ENCODE measurements around the gene POM121L2. TPM values are rescaled to one million over a fixed set of nuclear protein-coding genes. Genes with fewer than 3 reads are reported as not detected.

The POM121L2 gene
- total and polyA plus RNA-seq, 2 of the 13 experiments (the other 11 are each of a cell fraction or from before 2014, with no cell fraction given) = not detected

DNA sequence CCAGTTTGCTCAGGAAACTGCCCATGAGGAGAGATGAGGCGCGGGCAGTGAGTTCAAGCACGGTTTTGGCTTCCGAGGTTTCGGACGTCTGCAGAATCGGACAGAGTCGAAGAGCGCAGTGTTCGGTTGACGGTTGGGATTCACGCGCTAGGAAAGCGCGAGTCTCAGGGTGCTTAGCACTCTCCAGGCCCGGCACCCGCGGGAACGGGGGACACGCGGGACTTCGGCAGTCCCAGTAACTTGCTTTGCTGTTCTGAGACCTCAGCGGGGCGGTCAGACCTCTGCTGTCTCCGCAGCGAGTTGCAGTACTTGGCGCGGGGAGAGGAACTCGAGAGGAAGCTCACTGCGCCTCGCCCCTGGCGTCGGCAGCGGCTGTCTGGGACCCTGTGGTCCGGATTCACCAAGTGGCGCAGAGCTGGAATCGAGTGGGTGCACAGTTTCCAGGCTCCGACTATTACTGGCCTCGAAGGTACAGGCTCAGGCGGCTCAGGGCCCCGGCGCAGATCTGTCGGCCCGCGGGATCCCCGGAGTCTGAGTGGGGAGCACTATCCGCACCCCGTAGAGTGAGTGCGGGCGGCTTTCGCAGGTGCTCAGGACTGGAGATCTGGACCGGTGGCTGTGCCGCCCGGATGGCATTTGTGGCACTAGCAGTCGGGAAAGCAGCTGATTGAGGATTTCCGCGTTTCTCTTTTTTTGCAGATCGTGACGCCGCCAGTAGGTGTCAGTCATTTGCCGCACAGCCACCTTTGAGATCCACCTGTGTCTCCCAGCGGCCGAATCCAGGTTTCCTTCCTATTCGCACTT is at the start of gene POM121L2 (continued):
- TF ChIP-seq, protein P1, sequence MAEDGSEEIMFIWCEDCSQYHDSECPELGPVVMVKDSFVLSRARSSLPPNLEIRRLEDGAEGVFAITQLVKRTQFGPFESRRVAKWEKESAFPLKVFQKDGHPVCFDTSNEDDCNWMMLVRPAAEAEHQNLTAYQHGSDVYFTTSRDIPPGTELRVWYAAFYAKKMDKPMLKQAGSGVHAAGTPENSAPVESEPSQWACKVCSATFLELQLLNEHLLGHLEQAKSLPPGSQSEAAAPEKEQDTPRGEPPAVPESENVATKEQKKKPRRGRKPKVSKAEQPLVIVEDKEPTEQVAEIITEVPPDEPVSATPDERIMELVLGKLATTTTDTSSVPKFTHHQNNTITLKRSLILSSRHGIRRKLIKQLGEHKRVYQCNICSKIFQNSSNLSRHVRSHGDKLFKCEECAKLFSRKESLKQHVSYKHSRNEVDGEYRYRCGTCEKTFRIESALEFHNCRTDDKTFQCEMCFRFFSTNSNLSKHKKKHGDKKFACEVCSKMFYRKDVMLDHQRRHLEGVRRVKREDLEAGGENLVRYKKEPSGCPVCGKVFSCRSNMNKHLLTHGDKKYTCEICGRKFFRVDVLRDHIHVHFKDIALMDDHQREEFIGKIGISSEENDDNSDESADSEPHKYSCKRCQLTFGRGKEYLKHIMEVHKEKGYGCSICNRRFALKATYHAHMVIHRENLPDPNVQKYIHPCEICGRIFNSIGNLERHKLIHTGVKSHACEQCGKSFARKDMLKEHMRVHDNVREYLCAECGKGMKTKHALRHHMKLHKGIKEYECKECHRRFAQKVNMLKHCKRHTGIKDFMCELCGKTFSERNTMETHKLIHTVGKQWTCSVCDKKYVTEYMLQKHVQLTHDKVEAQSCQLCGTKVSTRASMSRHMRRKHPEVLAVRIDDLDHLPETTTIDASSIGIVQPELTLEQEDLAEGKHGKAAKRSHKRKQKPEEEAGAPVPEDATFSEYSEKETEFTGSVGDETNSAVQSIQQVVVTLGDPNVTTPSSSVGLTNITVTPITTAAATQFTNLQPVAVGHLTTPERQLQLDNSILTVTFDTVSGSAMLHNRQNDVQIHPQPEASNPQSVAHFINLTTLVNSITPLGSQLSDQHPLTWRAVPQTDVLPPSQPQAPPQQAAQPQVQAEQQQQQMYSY (CRISPR knock-in tag; IDR thresholded peaks at IDR 0.05) = no peak
- TF ChIP-seq KLF16 (CRISPR knock-in tag; IDR thresholded peaks at IDR 0.05) (0 out of 4 replicates have a peak, but pooled peaks of 1 of the 2 experiments have one; percentile 26), ZNF788 (CRISPR knock-in tag; IDR thresholded peaks at IDR 0.05; ENCODE audit: borderline replicate concordance) (peak; percentile 45; the same call in 1 of the 2 replicates), ZNF343 (CRISPR knock-in tag; IDR thresholded peaks at IDR 0.05) (peak; percentile 60; the same call in 1 of the 2 replicates), ZNF354B (CRISPR knock-in tag; IDR thresholded peaks at IDR 0.05) (no peak), NCOR1 (IDR thresholded peaks at IDR 0.05; ENCODE audit: borderline replicate concordance, low read length) (no peak), ZKSCAN8 (CRISPR knock-in tag; IDR thresholded peaks at IDR 0.05; ENCODE audit: borderline replicate concordance) (peak; percentile 52; the same call in 1 of the 2 replicates), KDM5B (CRISPR knock-in tag; IDR thresholded peaks at IDR 0.05; ENCODE audit: borderline replicate concordance) (peak; percentile 44; the same call in 1 of the 2 replicates), ZNF12 (CRISPR knock-in tag; IDR thresholded peaks at IDR 0.05) (no peak), HNF4G (IDR thresholded peaks at IDR 0.05; ENCODE audit: borderline replicate concordance, low read depth, low read length) (no peak), HNF4G (CRISPR knock-in tag; IDR thresholded peaks at IDR 0.05; ENCODE audit: borderline replicate concordance, low read depth) (no peak)
- TF ChIP-seq, protein P2, sequence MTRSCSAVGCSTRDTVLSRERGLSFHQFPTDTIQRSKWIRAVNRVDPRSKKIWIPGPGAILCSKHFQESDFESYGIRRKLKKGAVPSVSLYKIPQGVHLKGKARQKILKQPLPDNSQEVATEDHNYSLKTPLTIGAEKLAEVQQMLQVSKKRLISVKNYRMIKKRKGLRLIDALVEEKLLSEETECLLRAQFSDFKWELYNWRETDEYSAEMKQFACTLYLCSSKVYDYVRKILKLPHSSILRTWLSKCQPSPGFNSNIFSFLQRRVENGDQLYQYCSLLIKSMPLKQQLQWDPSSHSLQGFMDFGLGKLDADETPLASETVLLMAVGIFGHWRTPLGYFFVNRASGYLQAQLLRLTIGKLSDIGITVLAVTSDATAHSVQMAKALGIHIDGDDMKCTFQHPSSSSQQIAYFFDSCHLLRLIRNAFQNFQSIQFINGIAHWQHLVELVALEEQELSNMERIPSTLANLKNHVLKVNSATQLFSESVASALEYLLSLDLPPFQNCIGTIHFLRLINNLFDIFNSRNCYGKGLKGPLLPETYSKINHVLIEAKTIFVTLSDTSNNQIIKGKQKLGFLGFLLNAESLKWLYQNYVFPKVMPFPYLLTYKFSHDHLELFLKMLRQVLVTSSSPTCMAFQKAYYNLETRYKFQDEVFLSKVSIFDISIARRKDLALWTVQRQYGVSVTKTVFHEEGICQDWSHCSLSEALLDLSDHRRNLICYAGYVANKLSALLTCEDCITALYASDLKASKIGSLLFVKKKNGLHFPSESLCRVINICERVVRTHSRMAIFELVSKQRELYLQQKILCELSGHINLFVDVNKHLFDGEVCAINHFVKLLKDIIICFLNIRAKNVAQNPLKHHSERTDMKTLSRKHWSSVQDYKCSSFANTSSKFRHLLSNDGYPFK (CRISPR knock-in tag; IDR thresholded peaks at IDR 0.05; ENCODE audit: borderline replicate concordance) = peak; percentile 30; the same call in 1 of the 2 replicates
- TF ChIP-seq, protein P3, sequence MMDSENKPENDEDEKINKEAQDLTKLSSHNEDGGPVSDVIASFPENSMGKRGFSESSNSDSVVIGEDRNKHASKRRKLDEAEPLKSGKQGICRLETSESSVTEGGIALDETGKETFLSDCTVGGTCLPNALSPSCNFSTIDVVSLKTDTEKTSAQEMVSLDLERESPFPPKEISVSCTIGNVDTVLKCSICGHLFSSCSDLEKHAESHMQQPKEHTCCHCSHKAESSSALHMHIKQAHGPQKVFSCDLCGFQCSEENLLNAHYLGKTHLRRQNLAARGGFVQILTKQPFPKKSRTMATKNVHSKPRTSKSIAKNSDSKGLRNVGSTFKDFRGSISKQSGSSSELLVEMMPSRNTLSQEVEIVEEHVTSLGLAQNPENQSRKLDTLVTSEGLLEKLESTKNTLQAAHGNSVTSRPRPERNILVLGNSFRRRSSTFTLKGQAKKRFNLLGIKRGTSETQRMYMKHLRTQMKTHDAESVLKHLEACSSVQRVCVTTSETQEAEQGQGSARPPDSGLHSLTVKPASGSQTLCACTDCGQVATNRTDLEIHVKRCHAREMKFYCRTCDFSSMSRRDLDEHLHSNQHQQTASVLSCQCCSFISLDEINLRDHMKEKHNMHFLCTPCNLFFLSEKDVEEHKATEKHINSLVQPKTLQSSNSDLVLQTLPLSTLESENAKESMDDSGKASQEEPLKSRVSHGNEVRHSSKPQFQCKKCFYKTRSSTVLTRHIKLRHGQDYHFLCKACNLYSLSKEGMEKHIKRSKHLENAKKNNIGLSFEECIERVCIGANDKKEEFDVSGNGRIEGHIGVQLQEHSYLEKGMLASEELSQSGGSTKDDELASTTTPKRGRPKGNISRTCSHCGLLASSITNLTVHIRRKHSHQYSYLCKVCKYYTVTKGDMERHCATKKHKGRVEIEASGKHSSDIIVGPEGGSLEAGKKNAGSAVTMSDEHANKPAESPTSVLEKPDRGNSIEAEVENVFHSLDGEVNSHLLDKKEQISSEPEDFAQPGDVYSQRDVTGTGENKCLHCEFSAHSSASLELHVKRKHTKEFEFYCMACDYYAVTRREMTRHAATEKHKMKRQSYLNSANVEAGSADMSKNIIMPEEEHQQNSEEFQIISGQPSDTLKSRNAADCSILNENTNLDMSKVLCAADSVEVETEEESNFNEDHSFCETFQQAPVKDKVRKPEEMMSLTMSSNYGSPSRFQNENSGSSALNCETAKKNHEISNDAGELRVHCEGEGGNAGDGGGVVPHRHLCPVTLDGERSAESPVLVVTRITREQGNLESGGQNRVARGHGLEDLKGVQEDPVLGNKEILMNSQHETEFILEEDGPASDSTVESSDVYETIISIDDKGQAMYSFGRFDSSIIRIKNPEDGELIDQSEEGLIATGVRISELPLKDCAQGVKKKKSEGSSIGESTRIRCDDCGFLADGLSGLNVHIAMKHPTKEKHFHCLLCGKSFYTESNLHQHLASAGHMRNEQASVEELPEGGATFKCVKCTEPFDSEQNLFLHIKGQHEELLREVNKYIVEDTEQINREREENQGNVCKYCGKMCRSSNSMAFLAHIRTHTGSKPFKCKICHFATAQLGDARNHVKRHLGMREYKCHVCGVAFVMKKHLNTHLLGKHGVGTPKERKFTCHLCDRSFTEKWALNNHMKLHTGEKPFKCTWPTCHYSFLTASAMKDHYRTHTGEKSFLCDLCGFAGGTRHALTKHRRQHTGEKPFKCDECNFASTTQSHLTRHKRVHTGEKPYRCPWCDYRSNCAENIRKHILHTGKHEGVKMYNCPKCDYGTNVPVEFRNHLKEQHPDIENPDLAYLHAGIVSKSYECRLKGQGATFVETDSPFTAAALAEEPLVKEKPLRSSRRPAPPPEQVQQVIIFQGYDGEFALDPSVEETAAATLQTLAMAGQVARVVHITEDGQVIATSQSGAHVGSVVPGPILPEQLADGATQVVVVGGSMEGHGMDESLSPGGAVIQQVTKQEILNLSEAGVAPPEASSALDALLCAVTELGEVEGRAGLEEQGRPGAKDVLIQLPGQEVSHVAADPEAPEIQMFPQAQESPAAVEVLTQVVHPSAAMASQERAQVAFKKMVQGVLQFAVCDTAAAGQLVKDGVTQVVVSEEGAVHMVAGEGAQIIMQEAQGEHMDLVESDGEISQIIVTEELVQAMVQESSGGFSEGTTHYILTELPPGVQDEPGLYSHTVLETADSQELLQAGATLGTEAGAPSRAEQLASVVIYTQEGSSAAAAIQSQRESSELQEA (CRISPR knock-in tag; IDR thresholded peaks at IDR 0.05; ENCODE audit: not compliant biosample characterization) = no peak

Data from HepG2 (cell line).